Gastrocnemius medialis (tissue), 4 donors: Measurements from ENCODE around the gene AGTR1. TPM values are rescaled to one million over a fixed set of nuclear protein-coding genes. Genes with fewer than 3 reads are reported as not detected.

Experiments used
- ATAC-seq, 2 donors: fragments of 150-250 bp; one replicate each; pipeline ENCODE4 v1.9.1; 2016
- DNase-seq, 2 donors: peaks; one replicate each; pipeline ENCODE4 v3.0.0-alpha.2; 2019
- H3K27ac ChIP-seq, 4 donors: fragments of 200-600 bp; sonication (generic); 1 replicate in 1 of 4; 2 replicates in 3 of 4; pipeline ENCODE4 v1.5.1; 2016 to 2018; ENCODE audit warnings: mild to moderate bottlenecking in 2 of 4, moderate library complexity in 1 of 4
- H3K27me3 ChIP-seq, 3 donors: fragments of 200-600 bp; sonication (generic) in 2 of 3; 1 replicate in 1 of 3; 2 replicates in 2 of 3; pipeline versions ENCODE4 v1.5.1 to v1.6.0; 2016 to 2019; ENCODE audit warnings: mild to moderate bottlenecking in 1 of 3, moderate library complexity in 1 of 3
- H3K36me3 ChIP-seq, 2 donors: fragments of 200-600 bp; sonication (generic) in 1 of 2; one replicate each; pipeline ENCODE4 v1.5.1; 2017 to 2018
- H3K4me1 ChIP-seq, 2 donors: fragments of 200-600 bp; sonication (generic) in 1 of 2; one replicate each; pipeline ENCODE4 v1.5.1; 2016 to 2017; ENCODE audit warnings: mild to moderate bottlenecking in 2 of 2
- H3K4me3 ChIP-seq, 4 donors: fragments of 200-600 bp; sonication (generic) in 3 of 4; 1 replicate in 1 of 4; 2 replicates in 3 of 4; pipeline ENCODE4 v1.5.1; 2016 to 2019; ENCODE audit warnings: mild to moderate bottlenecking in 2 of 4
- H3K9me3 ChIP-seq, 3 donors: fragments of 200-600 bp; sonication (generic) in 2 of 3; 1 replicate in 1 of 3; 2 replicates in 2 of 3; pipeline ENCODE4 v1.5.1; 2016 to 2019
- CTCF ChIP-seq, 5 experiments: fragments of 450-650 bp in 3 of 5; fragments of 200-600 bp in 2 of 5; sonication (generic) in 2 of 5; IDR thresholded peaks in 4 of 5; conservative IDR thresholded peaks in 1 of 5; 1 replicate in 4 of 5; 2 replicates in 1 of 5; pipeline ENCODE4 v1.5.1; 2016 to 2019; ENCODE audit warnings: antibody characterized with exemption in 5 of 5, mild to moderate bottlenecking in 3 of 5, moderate library complexity in 3 of 5
- POLR2A ChIP-seq, 2 donors: fragments of 450-650 bp; IDR thresholded peaks; one replicate each; pipeline ENCODE4 v1.6.1; 2017; ENCODE audit warnings: antibody characterized with exemption in 2 of 2, mild to moderate bottlenecking in 2 of 2, moderate library complexity in 2 of 2
- in situ Hi-C, 4 donors: fragments of 200-750 bp; cut with MboI; loops; one replicate each; pipeline versions ENCODE4 v1.15.0 to v1.8.0; 2017; ENCODE audit warnings: low sequenced_read_pairs in 4 of 4
- intact Hi-C: fragments of 100-400 bp; cut with DNase I; formaldehyde crosslinking; loops from one replicate; pipeline ENCODE4 v1.15.1; 2023; ENCODE audit warnings: low total_unique reads
- total RNA-seq, 4 donors: library from RNA; depleted of rRNA; stranded (reverse); fragments of >200 nt; gene quantifications; one replicate each; pipeline versions ENCODE4 v1.1.0 to v1.2.3, GENCODE V29; 2016

AGTR1 gene
- total RNA-seq, 4 donors from 2014 or later, result 12.7 to 32.1 (median 14.5) TPM

GRCh38 chr3:148739720-148740119 is 42.0 kb downstream of the AGTR1 start:
- no peaks in the 10 kb centered on the region for H3K27me3 ChIP-seq
- H3K4me3 ChIP-seq, result no peak overlapping the region
- in situ Hi-C loops (no loop called here), intact Hi-C loops (no loop called here)
- ATAC-seq (no peak), DNase-seq (no peak)
- H3K27ac ChIP-seq, result no peak overlapping the region
- H3K4me1 ChIP-seq, result no peaks in the 10 kb centered on the region
- no peaks in the 10 kb centered on the region for H3K9me3 ChIP-seq
- TF ChIP-seq POLR2A (IDR thresholded peaks at IDR 0.05) (no peak), CTCF (IDR thresholded peaks at IDR 0.05 in 4 of 5, conservative IDR thresholded peaks at IDR 0.05 in 1 of 5) (no peak)
- no peaks in the 10 kb centered on the region for H3K36me3 ChIP-seq

GRCh38 chr3:148740291-148740690 is 42.6 kb downstream of the AGTR1 start:
- Histone ChIP-seq H3K4me1 (no peaks in the 10 kb centered on the region), H3K9me3 (no peaks in the 10 kb centered on the region), H3K27me3 (no peaks in the 10 kb centered on the region), H3K4me3 (no peak overlapping the region), H3K36me3 (no peaks in the 10 kb centered on the region), H3K27ac (no peak overlapping the region)
- intact Hi-C loops (no loop called here), in situ Hi-C loops (no loop called here)
- no peak for ATAC-seq
- TF ChIP-seq POLR2A (IDR thresholded peaks at IDR 0.05), result no peak
- no peak for TF ChIP-seq CTCF (IDR thresholded peaks at IDR 0.05 in 4 of 5, conservative IDR thresholded peaks at IDR 0.05 in 1 of 5)
- DNase-seq, result no peak

GRCh38 chr3:148741219-148741618 is 43.5 kb downstream of the AGTR1 start:
- intact Hi-C loops, result no loop called here
- in situ Hi-C loops, result no loop called here
- Histone ChIP-seq H3K36me3 (no peaks in the 10 kb centered on the region), H3K27me3 (no peaks in the 10 kb centered on the region), H3K27ac (no peak overlapping the region), H3K9me3 (no peaks in the 10 kb centered on the region), H3K4me1 (no peaks in the 10 kb centered on the region), H3K4me3 (no peak overlapping the region)
- TF ChIP-seq CTCF (IDR thresholded peaks at IDR 0.05 in 4 of 5, conservative IDR thresholded peaks at IDR 0.05 in 1 of 5), result no peak
- no peak for DNase-seq
- ATAC-seq, result no peak

GRCh38 chr3:148742118-148742517 is 44.4 kb downstream of the AGTR1 start:
- Histone ChIP-seq H3K27me3 (no peaks in the 10 kb centered on the region), H3K4me1 (no peaks in the 10 kb centered on the region), H3K4me3 (no peak overlapping the region), H3K36me3 (no peaks in the 10 kb centered on the region), H3K27ac (no peak overlapping the region), H3K9me3 (no peaks in the 10 kb centered on the region)
- DNase-seq (no peak), ATAC-seq (no peak)
- TF ChIP-seq CTCF (IDR thresholded peaks at IDR 0.05 in 4 of 5, conservative IDR thresholded peaks at IDR 0.05 in 1 of 5) (no peak), POLR2A (IDR thresholded peaks at IDR 0.05) (no peak)
- intact Hi-C loops, result no loop called here
- in situ Hi-C loops, result no loop called here

- H3K4me1 ChIP-seq, result no peaks in the 10 kb centered on the region
- DNase-seq, result no peak
- H3K9me3 ChIP-seq, result no peaks in the 10 kb centered on the region
- in situ Hi-C loops, result no loop called here
- no peaks in the 10 kb centered on the region for H3K36me3 ChIP-seq
- H3K27ac ChIP-seq, result no peak overlapping the region
- H3K4me3 ChIP-seq, result no peak overlapping the region
- no peak for ATAC-seq
- intact Hi-C loops, result no loop called here
- TF ChIP-seq POLR2A (IDR thresholded peaks at IDR 0.05), result no peak
- TF ChIP-seq CTCF (IDR thresholded peaks at IDR 0.05 in 4 of 5, conservative IDR thresholded peaks at IDR 0.05 in 1 of 5), result no peak
- H3K27me3 ChIP-seq, result no peaks in the 10 kb centered on the region
Measured at GRCh38 chr3:148746053-148746452, 48.4 kb downstream of the AGTR1 start.
